A172 (cell line): ENCODE results near the gene SNED1. TPM values are rescaled to one million over a fixed set of nuclear protein-coding genes. Genes with fewer than 3 reads are reported as not detected.

Experiments
- DNase-seq: peaks from one replicate; pipeline ENCODE4 v3.0.0-alpha.2; 2015; ENCODE audit warnings: low spot score
- total RNA-seq: library from RNA; depleted of rRNA; stranded (reverse); fragments of >200 nt; shearing (Covaris generic); gene quantifications from 2 replicates; pipeline ENCODE4 v1.2.3, GENCODE V29; 2014; rRNA removed

Gene SNED1
- 2.5 and 5.2 TPM in 2 replicates for total RNA-seq

- peak; percentile 51 for DNase-seq
These were observed at the start of gene SNED1 for GRCh38 chr2:240997856-240998705. Gene SNED1, plus strand, starts transcription at chr2:240998618. Its CDS starts 220 bp downstream, at chr2:240998838.

- DNase-seq = no peak
These were observed 49.3 kb upstream of the SNED1 start for GRCh38 chr2:240948905-240949790.

GRCh38 chr2:240949791-240950705, 48.4 kb upstream of the SNED1 start:
- no peak for DNase-seq

GRCh38 chr2:240951045-240951594, 47.3 kb upstream of the SNED1 start:
- DNase-seq = no peak

- DNase-seq = no peak
These were observed 45.7 kb upstream of the SNED1 start for GRCh38 chr2:240952496-240953246.

GRCh38 chr2:240953426-240954410, 44.7 kb upstream of the SNED1 start:
- no peak for DNase-seq

GRCh38 chr2:240954436-240955305, 43.7 kb upstream of the SNED1 start:
- no peak for DNase-seq

GRCh38 chr2:240955306-240956170, 42.9 kb upstream of the SNED1 start:
- no peak for DNase-seq

- no peak for DNase-seq
These were observed 42.1 kb upstream of the SNED1 start for GRCh38 chr2:240956171-240956934.

- no peak for DNase-seq
These were observed 41.3 kb upstream of the SNED1 start for GRCh38 chr2:240956935-240957655.

GRCh38 chr2:240957656-240958365, 40.6 kb upstream of the SNED1 start:
- DNase-seq = no peak

GRCh38 chr2:240958366-240959213, 39.8 kb upstream of the SNED1 start:
- no peak for DNase-seq

GRCh38 chr2:240959214-240959940, 39.0 kb upstream of the SNED1 start:
- no peak for DNase-seq

GRCh38 chr2:240959941-240960308, 38.5 kb upstream of the SNED1 start:
- no peak for DNase-seq
